Measurements from ENCODE around the gene GRB2.
"Not testable (repeated sequence)": the region's sequence is repeated elsewhere in the genome, so short reads cannot be mapped to it uniquely, and the experiment has no call there.

GRB2 gene

GRCh38 chr17:75346906-75347305 lies 58.6 kb downstream of the GRB2 start:
- Histone ChIP-seq H3K27me3 (replicated peaks; ENCODE audit: control insufficient read depth, insufficient read depth, low read length) (no peaks in the 10 kb centered on the region), H3K4me1 (ENCODE audit: control insufficient read depth, insufficient read depth, low read length) (peaks cover 9% of the 10 kb centered on the region), H3K9ac (ENCODE audit: low read length) (no peak overlapping the region), H3K36me3 (ENCODE audit: control insufficient read depth, insufficient read depth, low read length, severe bottlenecking) (no peaks in the 10 kb centered on the region), H3K4me3 (ENCODE audit: low read length) (no peak overlapping the region), H3K9me3 (ENCODE audit: control insufficient read depth, low read length) (no peaks in the 10 kb centered on the region)
- peak; percentile 20 for DNase-seq (ENCODE audit: low read depth)

GRCh38 chr17:75346368-75346767 lies 59.1 kb downstream of the GRB2 start:
- peaks cover 12% of the 10 kb centered on the region for H3K4me1 ChIP-seq (ENCODE audit: control insufficient read depth, insufficient read depth, low read length)
- not testable (repeated sequence) for H3K4me3 ChIP-seq (ENCODE audit: low read length); H3K9me3 ChIP-seq (ENCODE audit: control insufficient read depth, low read length); H3K27me3 ChIP-seq (replicated peaks; ENCODE audit: control insufficient read depth, insufficient read depth, low read length); H3K36me3 ChIP-seq (ENCODE audit: control insufficient read depth, insufficient read depth, low read length, severe bottlenecking); H3K9ac ChIP-seq (ENCODE audit: low read length); DNase-seq (ENCODE audit: low read depth)

- no peaks in the 10 kb centered on the region for H3K27me3 ChIP-seq (replicated peaks; ENCODE audit: control insufficient read depth, insufficient read depth, low read length)
- H3K9ac ChIP-seq (ENCODE audit: low read length), result no peak overlapping the region
- no peaks in the 10 kb centered on the region for H3K9me3 ChIP-seq (ENCODE audit: control insufficient read depth, low read length)
Measured at GRCh38 chr17:75345514-75346167, 59.8 kb downstream of the GRB2 start.

GRCh38 chr17:75344666-75345065 lies 60.8 kb downstream of the GRB2 start:
- peaks cover 25% of the 10 kb centered on the region for H3K4me1 ChIP-seq (ENCODE audit: control insufficient read depth, insufficient read depth, low read length)
- no peaks in the 10 kb centered on the region for H3K9me3 ChIP-seq (ENCODE audit: control insufficient read depth, low read length)
- no peak for DNase-seq (ENCODE audit: low read depth)
- no peak overlapping the region for H3K9ac ChIP-seq (ENCODE audit: low read length)
- no peak overlapping the region for H3K4me3 ChIP-seq (ENCODE audit: low read length)
- H3K36me3 ChIP-seq (ENCODE audit: control insufficient read depth, insufficient read depth, low read length, severe bottlenecking), result no peaks in the 10 kb centered on the region
- no peaks in the 10 kb centered on the region for H3K27me3 ChIP-seq (replicated peaks; ENCODE audit: control insufficient read depth, insufficient read depth, low read length)

More at GRCh38 chr17:75345514-75346167, 59.8 kb downstream of the GRB2 start:
- Histone ChIP-seq H3K4me3 (ENCODE audit: low read length) (no peak overlapping the region), H3K4me1 (ENCODE audit: control insufficient read depth, insufficient read depth, low read length) (peaks cover 15% of the 10 kb centered on the region), H3K36me3 (ENCODE audit: control insufficient read depth, insufficient read depth, low read length, severe bottlenecking) (no peaks in the 10 kb centered on the region)
- no peak for DNase-seq (ENCODE audit: low read depth)

- no peak overlapping the region for H3K4me3 ChIP-seq (ENCODE audit: low read length)
- DNase-seq (ENCODE audit: low read depth), result no peak
- peaks cover 34% of the 10 kb centered on the region for H3K4me1 ChIP-seq (ENCODE audit: control insufficient read depth, insufficient read depth, low read length)
- no peaks in the 10 kb centered on the region for H3K27me3 ChIP-seq (replicated peaks; ENCODE audit: control insufficient read depth, insufficient read depth, low read length)
- H3K36me3 ChIP-seq (ENCODE audit: control insufficient read depth, insufficient read depth, low read length, severe bottlenecking), result no peaks in the 10 kb centered on the region
- H3K9me3 ChIP-seq (ENCODE audit: control insufficient read depth, low read length), result no peaks in the 10 kb centered on the region
- no peak overlapping the region for H3K9ac ChIP-seq (ENCODE audit: low read length)
Measured at GRCh38 chr17:75342996-75343395, 62.5 kb downstream of the GRB2 start.

- H3K4me1 ChIP-seq (ENCODE audit: control insufficient read depth, insufficient read depth, low read length), result peaks cover 33% of the 10 kb centered on the region
- H3K36me3 ChIP-seq (ENCODE audit: control insufficient read depth, insufficient read depth, low read length, severe bottlenecking), result no peaks in the 10 kb centered on the region
- no peaks in the 10 kb centered on the region for H3K27me3 ChIP-seq (replicated peaks; ENCODE audit: control insufficient read depth, insufficient read depth, low read length)
- DNase-seq (ENCODE audit: low read depth), result no peak
- H3K9me3 ChIP-seq (ENCODE audit: control insufficient read depth, low read length), result no peaks in the 10 kb centered on the region
- no peak overlapping the region for H3K9ac ChIP-seq (ENCODE audit: low read length)
- H3K4me3 ChIP-seq (ENCODE audit: low read length), result no peak overlapping the region
Measured at GRCh38 chr17:75341784-75342486, 63.5 kb downstream of the GRB2 start.

GRCh38 chr17:75340631-75341030 lies 64.8 kb downstream of the GRB2 start:
- no peak for DNase-seq (ENCODE audit: low read depth)
- H3K4me3 ChIP-seq (ENCODE audit: low read length), result no peak overlapping the region
- H3K9me3 ChIP-seq (ENCODE audit: control insufficient read depth, low read length), result no peaks in the 10 kb centered on the region
- no peaks in the 10 kb centered on the region for H3K36me3 ChIP-seq (ENCODE audit: control insufficient read depth, insufficient read depth, low read length, severe bottlenecking)
- no peak overlapping the region for H3K9ac ChIP-seq (ENCODE audit: low read length)
- H3K4me1 ChIP-seq (ENCODE audit: control insufficient read depth, insufficient read depth, low read length), result peaks cover 29% of the 10 kb centered on the region
- H3K27me3 ChIP-seq (replicated peaks; ENCODE audit: control insufficient read depth, insufficient read depth, low read length), result no peaks in the 10 kb centered on the region

- Histone ChIP-seq H3K4me1 (ENCODE audit: control insufficient read depth, insufficient read depth, low read length) (peaks cover 29% of the 10 kb centered on the region), H3K36me3 (ENCODE audit: control insufficient read depth, insufficient read depth, low read length, severe bottlenecking) (no peaks in the 10 kb centered on the region)
Measured at GRCh38 chr17:75339971-75340370, 65.5 kb downstream of the GRB2 start.

GRCh38 chr17:75338335-75338734 lies 67.1 kb downstream of the GRB2 start:
- H3K27me3 ChIP-seq (replicated peaks; ENCODE audit: control insufficient read depth, insufficient read depth, low read length), result no peaks in the 10 kb centered on the region
- DNase-seq (ENCODE audit: low read depth), result peak; percentile 20
- peak overlapping the region; percentile 54 for H3K9ac ChIP-seq (ENCODE audit: low read length)
- no peaks in the 10 kb centered on the region for H3K9me3 ChIP-seq (ENCODE audit: control insufficient read depth, low read length)
- no peaks in the 10 kb centered on the region for H3K36me3 ChIP-seq (ENCODE audit: control insufficient read depth, insufficient read depth, low read length, severe bottlenecking)
- H3K4me1 ChIP-seq (ENCODE audit: control insufficient read depth, insufficient read depth, low read length), result peaks cover 29% of the 10 kb centered on the region
- H3K4me3 ChIP-seq (ENCODE audit: low read length), result no peak overlapping the region

More at GRCh38 chr17:75339971-75340370, 65.5 kb downstream of the GRB2 start:
- DNase-seq (ENCODE audit: low read depth), result no peak
- Histone ChIP-seq H3K9me3 (ENCODE audit: control insufficient read depth, low read length) (no peaks in the 10 kb centered on the region), H3K9ac (ENCODE audit: low read length) (no peak overlapping the region), H3K27me3 (replicated peaks; ENCODE audit: control insufficient read depth, insufficient read depth, low read length) (no peaks in the 10 kb centered on the region), H3K4me3 (ENCODE audit: low read length) (no peak overlapping the region)

GRCh38 chr17:75335315-75335714 lies 70.2 kb downstream of the GRB2 start:
- DNase-seq (ENCODE audit: low read depth), result no peak
- no peaks in the 10 kb centered on the region for H3K27me3 ChIP-seq (replicated peaks; ENCODE audit: control insufficient read depth, insufficient read depth, low read length)
- no peak overlapping the region for H3K9ac ChIP-seq (ENCODE audit: low read length)
- no peak overlapping the region for H3K4me3 ChIP-seq (ENCODE audit: low read length)
- H3K4me1 ChIP-seq (ENCODE audit: control insufficient read depth, insufficient read depth, low read length), result peaks cover 16% of the 10 kb centered on the region
- H3K9me3 ChIP-seq (ENCODE audit: control insufficient read depth, low read length), result no peaks in the 10 kb centered on the region
- H3K36me3 ChIP-seq (ENCODE audit: control insufficient read depth, insufficient read depth, low read length, severe bottlenecking), result peaks cover 14% of the 10 kb centered on the region

GRCh38 chr17:75334723-75335122 lies 70.8 kb downstream of the GRB2 start:
- Histone ChIP-seq H3K36me3 (ENCODE audit: control insufficient read depth, insufficient read depth, low read length, severe bottlenecking) (peaks cover 14% of the 10 kb centered on the region), H3K4me3 (ENCODE audit: low read length) (no peak overlapping the region), H3K4me1 (ENCODE audit: control insufficient read depth, insufficient read depth, low read length) (peaks cover 10% of the 10 kb centered on the region), H3K27me3 (replicated peaks; ENCODE audit: control insufficient read depth, insufficient read depth, low read length) (no peaks in the 10 kb centered on the region), H3K9me3 (ENCODE audit: control insufficient read depth, low read length) (no peaks in the 10 kb centered on the region), H3K9ac (ENCODE audit: low read length) (no peak overlapping the region)
- no peak for DNase-seq (ENCODE audit: low read depth)
